GM12892 (cell line): ENCODE results near the gene INAVA.
A peak's percentile ranks its signal among the peaks of the same experiment; 100 is the strongest.

ENCODE experiments used
- DNase-seq: peaks from one replicate; pipeline ENCODE4 v3.0.0; 2011; ENCODE audit not compliant: insufficient read length
- FAIRE-seq: peaks from 2 replicates; lab custom pipeline; 2011; peaks lifted over from hg19 to GRCh38; lab: Jason Lieb, UNC
- POLR2A ChIP-seq: IDR thresholded peaks from 2 replicates; pipeline ENCODE4 v1.6.1; 2011; ENCODE audit warnings: low read depth, low read length, control low read depth
- POLR2AphosphoS5 ChIP-seq: IDR thresholded peaks from 2 replicates; pipeline ENCODE4 v1.6.1; 2011; ENCODE audit warnings: low read depth, low read length, control low read depth
- TAF1 ChIP-seq: IDR thresholded peaks from 2 replicates; pipeline ENCODE4 v1.6.1; 2011; ENCODE audit warnings: low read depth, mild to moderate bottlenecking, control low read depth, low read length, borderline replicate concordance

The INAVA gene

GRCh38 chr1:200890818-200891773, 3.6 kb upstream of the INAVA start:
- TF ChIP-seq TAF1 (0 out of 2 replicates have a peak, but pooled peaks have one; percentile 12), POLR2A (peak; percentile 21; the same call in 1 of the 2 replicates), POLR2AphosphoS5 (no peak)
- no peak for DNase-seq
- FAIRE-seq: peak; percentile 83

DNA sequence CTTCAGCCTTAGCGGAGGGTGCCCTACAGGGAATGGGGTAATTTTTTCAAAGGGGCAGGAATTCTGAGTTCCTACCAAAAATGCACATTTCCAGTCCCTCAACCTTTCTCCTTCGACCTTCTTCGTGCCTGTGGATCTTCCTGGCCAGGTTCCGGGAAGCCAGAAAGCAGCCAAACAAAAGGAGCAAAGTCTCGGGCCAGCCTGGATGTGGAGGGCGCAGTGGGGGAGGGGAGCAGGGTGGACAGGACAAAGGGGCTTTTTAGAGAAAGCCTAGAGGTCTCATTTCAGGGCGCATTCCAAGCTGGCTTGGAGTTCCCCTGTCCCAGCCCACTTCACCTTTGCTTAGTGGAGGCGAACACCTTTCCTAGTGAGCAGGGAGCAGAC, 2.9 kb upstream of the INAVA start:
- TF ChIP-seq POLR2AphosphoS5 (no peak), POLR2A (no peak), TAF1 (no peak)
- FAIRE-seq: peak; percentile 76
- no peak for DNase-seq

DNA sequence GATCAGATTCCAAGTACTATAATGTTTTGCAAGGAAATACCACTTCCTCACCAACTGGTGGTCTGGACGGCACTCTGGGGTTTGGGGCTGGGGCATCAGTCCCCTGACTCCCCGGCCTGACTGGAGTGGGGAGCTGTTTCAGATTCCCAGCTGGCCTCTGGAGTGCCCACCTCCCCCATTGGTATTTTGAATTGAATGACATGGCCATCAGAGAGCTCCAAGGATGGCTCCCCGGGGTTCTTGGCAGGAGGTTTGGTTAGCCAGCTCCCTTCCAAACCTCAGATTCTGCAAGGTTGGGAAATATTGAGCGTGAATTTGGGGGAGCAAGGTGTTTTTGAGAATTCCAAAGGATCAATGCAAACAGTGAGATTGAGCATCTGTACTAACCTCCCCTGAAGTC, 2.2 kb upstream of the INAVA start:
- DNase-seq (no peak), FAIRE-seq (no peak)
- TF ChIP-seq POLR2A: no peak
- no peak for TF ChIP-seq TAF1

DNA sequence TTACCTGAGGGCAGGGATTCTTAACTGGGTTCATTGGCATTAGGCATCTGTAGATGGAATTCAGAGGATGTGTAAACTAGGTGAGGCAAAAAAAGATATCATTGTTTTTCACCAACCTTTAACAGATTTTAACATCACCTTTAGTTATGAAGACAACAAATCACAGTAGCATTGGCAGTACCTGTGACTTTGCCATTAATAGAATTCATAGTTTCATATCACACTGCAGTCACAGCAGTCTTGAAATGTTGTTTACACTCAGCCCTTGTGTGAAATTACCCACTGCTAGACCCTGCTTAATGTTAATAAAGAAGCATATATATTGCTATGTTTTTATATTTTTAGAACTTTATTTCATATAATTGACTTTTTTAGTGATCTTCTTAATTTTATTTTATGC, 1.7 kb upstream of the INAVA start:
- FAIRE-seq: peak; percentile 24
- no peak for DNase-seq
- TF ChIP-seq POLR2A (no peak), POLR2AphosphoS5 (no peak), TAF1 (no peak)

- DNase-seq (no peak), FAIRE-seq (no peak)
- TF ChIP-seq POLR2AphosphoS5 (no peak), TAF1 (no peak), POLR2A (no peak)
These were observed 1.2 kb upstream of the INAVA start for GRCh38 chr1:200893411-200893901.

GRCh38 chr1:200895443-200895789, 716 bp downstream of the INAVA start:
- FAIRE-seq (no peak), DNase-seq (no peak)
- TF ChIP-seq TAF1 (no peak), POLR2AphosphoS5 (no peak), POLR2A (no peak)

- DNase-seq (no peak), FAIRE-seq (no peak)
- TF ChIP-seq POLR2A (no peak), TAF1 (no peak), POLR2AphosphoS5 (no peak)
These were observed 1.3 kb downstream of the INAVA start for GRCh38 chr1:200895801-200896530.

DNA sequence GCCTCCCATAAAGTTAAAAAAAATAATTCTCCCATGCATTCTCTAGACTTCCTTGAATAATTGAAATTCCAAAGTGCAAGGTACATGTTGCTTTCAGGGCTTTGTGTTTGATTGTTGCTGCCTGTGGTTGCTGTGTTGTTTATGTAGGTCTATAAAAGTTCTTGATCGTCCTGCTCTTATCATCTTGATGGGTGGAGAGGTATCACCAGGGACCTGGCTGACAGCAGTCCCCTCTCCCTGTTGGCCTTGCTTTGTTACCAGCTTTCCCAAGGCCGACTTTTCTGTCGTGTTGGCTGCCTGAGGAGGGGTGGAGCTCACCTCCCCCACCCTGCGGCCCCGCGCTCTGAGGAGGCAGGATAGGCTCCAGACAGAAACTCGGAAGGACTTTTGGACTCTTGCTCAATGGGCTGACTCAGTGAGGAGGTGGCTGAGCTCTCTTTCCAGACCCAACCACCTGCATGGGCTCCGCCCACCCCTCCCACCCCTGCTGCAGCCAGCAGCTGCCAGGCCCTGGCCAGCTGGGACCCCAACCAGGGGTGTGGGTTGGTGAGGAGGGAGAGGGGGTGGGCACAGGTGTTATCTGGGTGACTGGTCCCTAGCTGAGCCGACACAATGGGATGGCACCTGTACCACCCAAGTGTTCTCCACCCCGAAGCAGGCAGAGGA, 2.0 kb downstream of the INAVA start:
- TF ChIP-seq POLR2AphosphoS5 (no peak), TAF1 (no peak), POLR2A (no peak)
- FAIRE-seq: no peak
- no peak for DNase-seq

- FAIRE-seq (no peak), DNase-seq (no peak)
- TF ChIP-seq POLR2A (no peak), TAF1 (no peak), POLR2AphosphoS5 (no peak)
These were observed 2.6 kb downstream of the INAVA start for GRCh38 chr1:200897259-200897658.

- TF ChIP-seq TAF1 (no peak), POLR2A (no peak), POLR2AphosphoS5 (no peak)
- no peak for DNase-seq
- FAIRE-seq: no peak
These were observed 4.3 kb downstream of the INAVA start for GRCh38 chr1:200899015-200899386.

DNA sequence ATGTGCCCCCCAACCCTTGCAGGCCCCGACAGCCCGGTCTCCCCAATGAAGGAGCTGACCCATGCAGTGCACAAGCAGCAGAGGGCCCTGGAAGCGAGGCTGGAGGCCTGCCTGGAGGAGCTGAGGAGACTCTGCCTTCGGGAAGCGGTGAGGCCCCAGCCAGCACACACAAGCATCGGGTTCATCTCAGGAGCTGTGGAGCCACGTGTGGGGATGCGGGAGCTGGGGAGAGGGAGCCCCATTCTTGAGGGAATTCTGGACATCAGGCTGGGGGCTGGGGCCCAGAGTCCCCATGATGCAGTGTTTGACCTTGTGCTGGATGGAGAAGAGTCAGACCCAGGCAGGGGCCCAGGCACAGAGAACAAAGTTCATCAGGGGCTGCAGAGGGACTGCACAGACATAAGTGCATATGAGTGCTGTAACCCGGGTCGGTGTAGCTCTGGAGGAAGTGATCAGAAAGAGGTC, 4.8 kb downstream of the INAVA start:
- no peak for DNase-seq
- no peak for FAIRE-seq
- no peak for TF ChIP-seq POLR2AphosphoS5
- no peak for TF ChIP-seq TAF1
- TF ChIP-seq POLR2A: no peak
